Neural cell (in vitro differentiated cells): ENCODE measurements around the gene DNAL1. TPM values are rescaled to one million over a fixed set of nuclear protein-coding genes. Genes with fewer than 3 reads are reported as not detected.

Experiments
- H2AFZ ChIP-seq: fragments of 200-600, 300-800 bp; sonication (generic), shearing (Covaris generic); 2 replicates; pipeline ENCODE4 v1.6.0; 2014; ENCODE audit warnings: low read depth, mild to moderate bottlenecking, antibody characterized with exemption, low read length, moderate library complexity
- H3F3A ChIP-seq: fragments of 200-600 bp; shearing (Covaris generic); 2 replicates; pipeline ENCODE4 v1.6.1; 2016; ENCODE audit warnings: mild to moderate bottlenecking, moderate library complexity, mixed read lengths, antibody characterized with exemption, low read length; ENCODE audit not compliant: insufficient read depth, poor library complexity, severe bottlenecking
- H3K27ac ChIP-seq: fragments of 200-600, 300-800 bp; sonication (generic), shearing (Covaris generic); 2 replicates; pipeline ENCODE4 v1.5.1; 2014; ENCODE audit warnings: mild to moderate bottlenecking, low read length, moderate library complexity
- H3K27me3 ChIP-seq: fragments of 300-800, 200-600 bp; sonication (generic), shearing (Covaris generic); 2 replicates; pipeline ENCODE4 v1.6.0; 2014; ENCODE audit warnings: mild to moderate bottlenecking, low read depth, low read length, moderate library complexity; ENCODE audit not compliant: insufficient read depth
- H3K36me3 ChIP-seq: fragments of 300-800, 200-600 bp; sonication (generic), shearing (Covaris generic); 2 replicates; pipeline ENCODE4 v1.5.1; 2014; ENCODE audit warnings: mild to moderate bottlenecking, antibody characterized with exemption, low read length, moderate library complexity; ENCODE audit not compliant: insufficient read depth
- H3K4me2 ChIP-seq: fragments of 300-800, 200-600 bp; sonication (generic), shearing (Covaris generic); 2 replicates; pipeline ENCODE4 v1.6.0; 2014; ENCODE audit warnings: mild to moderate bottlenecking, low read length
- H3K4me3 ChIP-seq: fragments of 300-800, 200-600 bp; sonication (generic), shearing (Covaris generic); 2 replicates; pipeline ENCODE4 v1.5.1; 2014; ENCODE audit warnings: mild to moderate bottlenecking, low read length, moderate library complexity
- H3K79me2 ChIP-seq: fragments of 200-600 bp; shearing (Covaris generic); replicated peaks from 2 replicates; pipeline ENCODE4 v1.6.0; 2014; ENCODE audit warnings: mild to moderate bottlenecking, low read length, moderate library complexity; ENCODE audit not compliant: insufficient read depth
- H3K9ac ChIP-seq: fragments of 300-800, 200-600 bp; sonication (generic), shearing (Covaris generic); 2 replicates; pipeline ENCODE4 v1.6.1; 2016; ENCODE audit warnings: mild to moderate bottlenecking, low read length, mixed read lengths
- H3K9me2 ChIP-seq: fragments of 200-600 bp; shearing (Covaris generic); 2 replicates; pipeline ENCODE4 v1.6.1; 2016; ENCODE audit warnings: mild to moderate bottlenecking, low read length, mixed read lengths; ENCODE audit not compliant: insufficient read depth
- H3K9me3 ChIP-seq: fragments of 200-600, 300-800 bp; sonication (generic), shearing (Covaris generic); 2 replicates; pipeline ENCODE4 v1.6.1; 2016; ENCODE audit warnings: mild to moderate bottlenecking, mixed run types, low read length, moderate library complexity, mixed read lengths
- H4K20me1 ChIP-seq: fragments of 200-600 bp; shearing (Covaris generic); 2 replicates; pipeline ENCODE4 v1.6.1; 2016; ENCODE audit warnings: mild to moderate bottlenecking, mixed run types; ENCODE audit not compliant: insufficient read depth
- CTCF ChIP-seq: fragments of 450-650 bp; IDR thresholded peaks from 2 replicates; pipeline ENCODE4 v1.5.1; 2014; ENCODE audit warnings: antibody characterized with exemption, mild to moderate bottlenecking, moderate library complexity; ENCODE audit not compliant: poor library complexity, severe bottlenecking
- EP300 ChIP-seq: fragments of 450-650 bp; conservative IDR thresholded peaks from 2 replicates; pipeline ENCODE4 v1.6.1; 2014; ENCODE audit warnings: antibody characterized with exemption, mild to moderate bottlenecking, moderate library complexity; ENCODE audit not compliant: poor library complexity, severe bottlenecking
- EZH2 ChIP-seq: fragments of 200-600, 300-800 bp; shearing (Covaris generic), sonication (generic); IDR thresholded peaks from 2 replicates; pipeline ENCODE4 v1.6.1; 2014; ENCODE audit warnings: antibody characterized with exemption, low read length, borderline replicate concordance, mild to moderate bottlenecking; ENCODE audit not compliant: insufficient read depth, poor library complexity, severe bottlenecking
- MXI1 ChIP-seq: fragments of 450-650 bp; conservative IDR thresholded peaks from 2 replicates; pipeline ENCODE4 v1.6.1; 2014; ENCODE audit warnings: antibody characterized with exemption, mild to moderate bottlenecking; ENCODE audit not compliant: poor library complexity, severe bottlenecking
- POLR2AphosphoS5 ChIP-seq: IDR thresholded peaks from 2 replicates; pipeline ENCODE4 v1.6.1; 2012
- RAD21 ChIP-seq: fragments of 450-650 bp; conservative IDR thresholded peaks from 2 replicates; pipeline ENCODE4 v1.6.1; 2014; ENCODE audit warnings: antibody characterized with exemption, mild to moderate bottlenecking, moderate library complexity
- REST ChIP-seq: IDR thresholded peaks from 2 replicates; pipeline ENCODE4 v1.6.1; 2012; ENCODE audit warnings: borderline replicate concordance
- SMC3 ChIP-seq: fragments of 450-650 bp; conservative IDR thresholded peaks from 2 replicates; pipeline ENCODE4 v1.6.1; 2014; ENCODE audit warnings: antibody characterized with exemption, mild to moderate bottlenecking, moderate library complexity; ENCODE audit not compliant: poor library complexity
- TAF1 ChIP-seq: IDR thresholded peaks from 2 replicates; pipeline ENCODE4 v1.6.1; 2012; ENCODE audit warnings: low read depth
- polyA plus RNA-seq: library from polyadenylated mRNA; depleted of rRNA; stranded (reverse); fragments of >200 nt; gene quantifications from 2 replicates; pipeline ENCODE4 v1.2.3, GENCODE V29; 2014
- small RNA-seq, 3 experiments: library from RNA; depleted of rRNA; stranded (forward); fragments of <200 nt; gene quantifications; one replicate each; pipeline ENCODE3, GENCODE V24; 2012

The DNAL1 gene
- polyA plus RNA-seq, 1 donor from 2014 or later = 33.4 TPM

- H3K4me3 ChIP-seq = no peak overlapping the region
- no peaks in the 10 kb centered on the region for H3K27me3 ChIP-seq
- H3K9me3 ChIP-seq = no peaks in the 10 kb centered on the region
- no peaks in the 10 kb centered on the region for H3K9me2 ChIP-seq
- H3K9ac ChIP-seq = no peak overlapping the region
- H3K36me3 ChIP-seq = no peaks in the 10 kb centered on the region
- no peak overlapping the region for H3K4me2 ChIP-seq
- no peak overlapping the region for H3K27ac ChIP-seq
- no peak overlapping the region for H2AFZ ChIP-seq
- H3K79me2 ChIP-seq = peaks cover 2% of the 10 kb centered on the region
- no peaks in the 10 kb centered on the region for H3F3A ChIP-seq
- no peaks in the 10 kb centered on the region for H4K20me1 ChIP-seq
- TF ChIP-seq EZH2 (no peak), RAD21 (no peak), EP300 (no peak)
Observed at GRCh38 chr14:73751157-73751691, 106.4 kb downstream of the DNAL1 start.

GRCh38 chr14:73752297-73752992, 107.7 kb downstream of the DNAL1 start:
- H3K9ac ChIP-seq = no peak overlapping the region
- no peaks in the 10 kb centered on the region for H3K36me3 ChIP-seq
- no peak overlapping the region for H3K4me2 ChIP-seq
- TF ChIP-seq RAD21 (no peak), EZH2 (no peak), TAF1 (no peak), REST (no peak), CTCF (no peak), MXI1 (no peak), SMC3 (no peak), EP300 (no peak), POLR2AphosphoS5 (no peak)
- H3F3A ChIP-seq = no peaks in the 10 kb centered on the region
- H3K27ac ChIP-seq = no peak overlapping the region
- H3K4me3 ChIP-seq = no peak overlapping the region
- no peaks in the 10 kb centered on the region for H3K9me2 ChIP-seq
- H3K27me3 ChIP-seq = no peaks in the 10 kb centered on the region
- peaks cover 15% of the 10 kb centered on the region for H3K79me2 ChIP-seq
- no peaks in the 10 kb centered on the region for H4K20me1 ChIP-seq
- H3K9me3 ChIP-seq = no peaks in the 10 kb centered on the region
- H2AFZ ChIP-seq = no peak overlapping the region

Small RNA genes within 50 kb of the gene (small RNA-seq; reads per million reads assigned to genes)
- 0 to 0.89 (median 0.16) reads per million in 3 experiments for gene RNU6-240P

Other genes with a start within 250 kb of the DNAL1 start
- gene NUMB, start 186.4 kb upstream of the DNAL1 start, polyA plus RNA-seq = 11.5 and 12.7 TPM in 2 replicates
- gene RIOX1, start 154.1 kb upstream of the DNAL1 start, polyA plus RNA-seq = 13.8 and 22.0 TPM in 2 replicates
- gene ACOT1, start 107.8 kb upstream of the DNAL1 start, polyA plus RNA-seq = 0.37 and 0.74 TPM in 2 replicates
- gene HEATR4, start 86.0 kb upstream of the DNAL1 start, polyA plus RNA-seq = not detected in 2 replicates
- gene ACOT2, start 75.8 kb upstream of the DNAL1 start, polyA plus RNA-seq = 0.66 and 1.7 TPM in 2 replicates
- 1.1 TPM in 1 of 2 replicates, not detected in the other for gene ACOT4, start 53.1 kb upstream of the DNAL1 start, polyA plus RNA-seq
- gene ACOT6, start 32.5 kb upstream of the DNAL1 start, polyA plus RNA-seq = not detected in 2 replicates
- gene PNMA1, start 69.4 kb downstream of the DNAL1 start, polyA plus RNA-seq = 191 and 205 TPM in 2 replicates
- 7.2 and 8.4 TPM in 2 replicates for gene PTGR2, start 206.8 kb downstream of the DNAL1 start, polyA plus RNA-seq
- gene ZNF410, start 241.9 kb downstream of the DNAL1 start, polyA plus RNA-seq = 63.5 and 73.7 TPM in 2 replicates